Activated CD8-positive, alpha-beta memory T cell treated with anti-CD3 and anti-CD28 coated beads for 48 hours (primary cell): ENCODE data around the gene ARPC4.

Experiments used
- DNase-seq, 3 experiments: peaks; one replicate each; pipeline ENCODE4 v3.0.0-alpha.2; 2020; ENCODE audit warnings: low read depth in 2 of 3, low spot score in 2 of 3

The ARPC4 gene

GRCh38 chr3:9792405-9793160 lies at the start of gene ARPC4, which contains the start of gene TADA3:
ARPC4 (plus strand) TSS chr3:9793082; CDS start chr3:9793122, 40 bp downstream.
TADA3 (minus strand) TSS chr3:9792473; CDS start chr3:9791466, 1,007 bp downstream.
- DNase-seq: peak; percentile 81

- DNase-seq: no peak
These were observed 49.3 kb upstream of the ARPC4 start for GRCh38 chr3:9743548-9743947.

- DNase-seq: no peak
These were observed 48.7 kb upstream of the ARPC4 start for GRCh38 chr3:9744162-9744561.

GRCh38 chr3:9745521-9745920 lies 47.4 kb upstream of the ARPC4 start:
- DNase-seq: no peak

- no peak for DNase-seq
These were observed 46.6 kb upstream of the ARPC4 start for GRCh38 chr3:9746330-9746729.

GRCh38 chr3:9747267-9747666 lies 45.6 kb upstream of the ARPC4 start:
- DNase-seq: no peak

- DNase-seq: no peak
These were observed 44.9 kb upstream of the ARPC4 start for GRCh38 chr3:9748031-9748430.

GRCh38 chr3:9749296-9749644 lies 43.6 kb upstream of the ARPC4 start:
- DNase-seq: no peak

GRCh38 chr3:9749645-9750555 lies 43.0 kb upstream of the ARPC4 start, which contains the start of gene OGG1:
OGG1 (plus strand) TSS chr3:9749952; CDS start chr3:9750287, 335 bp downstream.
- peak; percentile 88 to 93 (median 90) for DNase-seq

- no peak for DNase-seq
These were observed 42.1 kb upstream of the ARPC4 start for GRCh38 chr3:9750556-9751411.

- DNase-seq: no peak
These were observed 38.2 kb upstream of the ARPC4 start for GRCh38 chr3:9754678-9755077.

GRCh38 chr3:9757427-9757826 lies 35.5 kb upstream of the ARPC4 start:
- no peak for DNase-seq

GRCh38 chr3:9760779-9761505 lies 31.9 kb upstream of the ARPC4 start:
- DNase-seq: no peak

GRCh38 chr3:9761919-9762318 lies 31.0 kb upstream of the ARPC4 start:
- no peak for DNase-seq

GRCh38 chr3:9762871-9763270 lies 30.0 kb upstream of the ARPC4 start:
- DNase-seq: no peak

- DNase-seq: no peak
These were observed 27.0 kb upstream of the ARPC4 start for GRCh38 chr3:9765865-9766264.

GRCh38 chr3:9767418-9767817 lies 25.5 kb upstream of the ARPC4 start:
- DNase-seq: no peak

- DNase-seq: no peak
These were observed 24.6 kb upstream of the ARPC4 start for GRCh38 chr3:9768141-9768775.

GRCh38 chr3:9769012-9769411 lies 23.9 kb upstream of the ARPC4 start:
- DNase-seq: no peak
